Adrenal gland (tissue), 12 donors: ENCODE results near the gene MAST4. TPM values are rescaled to one million over a fixed set of nuclear protein-coding genes. Genes with fewer than 3 reads are reported as not detected.

Experiments
- DNase-seq, 7 donors: peaks; one replicate each; pipeline ENCODE4 v3.0.0-alpha.2; 2019 to 2020
- H3K27ac ChIP-seq, 5 donors: fragments of 200-600 bp; sonication (generic) in 4 of 5; 1 replicate in 3 of 5; 2 replicates in 2 of 5; pipeline versions ENCODE4 v1.5.1 to v1.8.0; 2016 to 2020; ENCODE audit warnings: mild to moderate bottlenecking in 1 of 5
- H3K27me3 ChIP-seq: fragments of 200-600 bp; 2 replicates; pipeline ENCODE4 v1.8.0; 2021
- H3K36me3 ChIP-seq, 2 donors: fragments of 200-600 bp; replicated peaks in 1 of 2; 1 replicate in 1 of 2; 2 replicates in 1 of 2; pipeline versions ENCODE4 v1.5.1 to v1.8.0; 2018 to 2022
- H3K4me1 ChIP-seq, 2 donors: fragments of 200-600 bp; replicated peaks in 1 of 2; 1 replicate in 1 of 2; 2 replicates in 1 of 2; pipeline versions ENCODE4 v1.5.1 to v1.8.0; 2018 to 2021
- H3K4me3 ChIP-seq, 4 donors: fragments of 200-600 bp; sonication (generic) in 3 of 4; one replicate each; pipeline ENCODE4 v1.5.1; 2016 to 2018
- H3K9me3 ChIP-seq, 3 donors: fragments of 200-600 bp; sonication (generic) in 1 of 3; replicated peaks in 1 of 3; 1 replicate in 2 of 3; 2 replicates in 1 of 3; pipeline versions ENCODE4 v1.5.1 to v1.8.0; 2016 to 2021
- POLR2A ChIP-seq, 2 donors: fragments of 450-650 bp; IDR thresholded peaks; one replicate each; pipeline ENCODE4 v1.6.1; 2017; ENCODE audit warnings: antibody characterized with exemption in 2 of 2, mild to moderate bottlenecking in 2 of 2, moderate library complexity in 1 of 2
- WGBS, 4 donors: extraction: QIAGEN DNeasy Blood & Tissue Kit in 2 of 4; methylation state at CpG; one replicate each; pipeline versions ENCODE4 v1.1.5 to v1.1.7; 2013 to 2017; 5-methylcytosine and 5-hydroxymethylcytosine counted together
- intact Hi-C, 2 donors: fragments of 100-400 bp; cut with DNase I; formaldehyde crosslinking; loops; one replicate each; pipeline versions ENCODE4 v1.14.1 to v1.15.0; 2022 to 2023
- polyA plus RNA-seq, 3 donors: library from polyadenylated mRNA; stranded (reverse); fragments of 200-250 nt in 2 of 3; fragments of 350-450 nt in 1 of 3; fragmentation: Illumina TruSeq in 1 of 3; extraction: RNeasy Lipid Tissue Mini Kit (QIAGEN cat#74804) in 1 of 3; gene quantifications; one replicate each; pipeline ENCODE4 v1.2.3, GENCODE V29; 2013 to 2014
- total RNA-seq, 9 donors: library from RNA; depleted of rRNA in 4 of 9; stranded (reverse); fragments of >200 nt in 4 of 9; fragments of 120-200 nt in 1 of 9; fragmentation: NEBNext Ultra II Directional in 1 of 9; extraction: Animal tissue kit (Norgen Biotek cat#: 25700) in 1 of 9; gene quantifications; one replicate each; pipeline versions ENCODE4 v1.1.0 to v1.2.4, GENCODE V29; 2013 to 2023
- TF ChIP-seq, protein P1 (sequence below), 6 experiments: fragments of 450-650 bp in 4 of 6; fragments of 200-600 bp in 2 of 6; sonication (generic) in 1 of 6; IDR thresholded peaks; 1 replicate in 5 of 6; 2 replicates in 1 of 6; pipeline versions ENCODE4 v1.5.1 to v1.8.0; 2016 to 2021; ENCODE audit warnings: antibody characterized with exemption in 6 of 6, mild to moderate bottlenecking in 2 of 6, moderate library complexity in 1 of 6
- donor health status: healthy with polysubstance abuse.
- donor health status: Bipolar disorder and iron deficiency.
- donor health status: DM: yes; HTN: yes; CAD: no.
- donor health status: DM: no; HTN: no; CAD: no.
- donor health status: DM: no; HTN: no; CAD: no.
- donor health status: DM: yes; HTN: yes; CAD: no.

The MAST4 gene
- total and polyA plus RNA-seq, 12 donors = 12.3 to 95.0 (median 42.8) TPM

DNA sequence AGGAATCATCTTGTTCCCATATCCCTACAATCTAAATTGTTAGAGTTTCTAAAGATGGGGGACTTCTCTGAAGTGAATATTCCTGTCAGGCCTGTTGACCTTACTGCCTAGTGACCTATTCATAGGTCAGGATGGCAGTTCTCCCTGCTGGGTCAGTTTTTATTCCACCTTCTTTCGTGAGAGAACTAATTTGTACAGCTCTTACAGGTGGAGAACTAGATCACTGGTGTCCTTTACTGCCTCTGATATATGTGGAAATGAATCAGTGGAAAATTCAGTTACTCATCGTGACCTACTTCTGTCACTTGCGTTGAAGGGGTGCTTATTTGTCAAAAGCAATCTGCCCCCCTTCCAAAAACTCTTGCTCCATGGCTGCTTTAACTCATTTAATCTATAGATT lies 435.5 kb downstream of the MAST4 start:
- DNase-seq = no peak
- Histone ChIP-seq H3K27me3 (no peaks in the 10 kb centered on the region), H3K27ac (peak overlapping the region in 4 of 5 donors; percentile 23 to 68 (median 55)), H3K36me3 (no peaks in the 10 kb centered on the region), H3K9me3 (no peaks in the 10 kb centered on the region), H3K4me1 (peaks cover 38 to 43% of the 10 kb centered on the region in 2 donors), H3K4me3 (no peak overlapping the region)
- WGBS, 4 donors = 20 to 35% (median 27%) methylated on average over 3 of the region's 3 CpGs
- intact Hi-C loops = no loop called here
- TF ChIP-seq, protein P1, sequence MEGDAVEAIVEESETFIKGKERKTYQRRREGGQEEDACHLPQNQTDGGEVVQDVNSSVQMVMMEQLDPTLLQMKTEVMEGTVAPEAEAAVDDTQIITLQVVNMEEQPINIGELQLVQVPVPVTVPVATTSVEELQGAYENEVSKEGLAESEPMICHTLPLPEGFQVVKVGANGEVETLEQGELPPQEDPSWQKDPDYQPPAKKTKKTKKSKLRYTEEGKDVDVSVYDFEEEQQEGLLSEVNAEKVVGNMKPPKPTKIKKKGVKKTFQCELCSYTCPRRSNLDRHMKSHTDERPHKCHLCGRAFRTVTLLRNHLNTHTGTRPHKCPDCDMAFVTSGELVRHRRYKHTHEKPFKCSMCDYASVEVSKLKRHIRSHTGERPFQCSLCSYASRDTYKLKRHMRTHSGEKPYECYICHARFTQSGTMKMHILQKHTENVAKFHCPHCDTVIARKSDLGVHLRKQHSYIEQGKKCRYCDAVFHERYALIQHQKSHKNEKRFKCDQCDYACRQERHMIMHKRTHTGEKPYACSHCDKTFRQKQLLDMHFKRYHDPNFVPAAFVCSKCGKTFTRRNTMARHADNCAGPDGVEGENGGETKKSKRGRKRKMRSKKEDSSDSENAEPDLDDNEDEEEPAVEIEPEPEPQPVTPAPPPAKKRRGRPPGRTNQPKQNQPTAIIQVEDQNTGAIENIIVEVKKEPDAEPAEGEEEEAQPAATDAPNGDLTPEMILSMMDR (IDR thresholded peaks at IDR 0.05) = no peak
- TF ChIP-seq POLR2A (IDR thresholded peaks at IDR 0.05) = no peak

- Histone ChIP-seq H3K9me3 (no peaks in the 10 kb centered on the region), H3K4me1 (peaks cover 38 to 52% of the 10 kb centered on the region in 2 donors), H3K36me3 (no peaks in the 10 kb centered on the region), H3K4me3 (no peak overlapping the region), H3K27ac (no peak overlapping the region), H3K27me3 (no peaks in the 10 kb centered on the region)
- WGBS, 4 donors = 68 to 76% (median 72%) methylated on average over 2 of the region's 2 CpGs
- DNase-seq = no peak
- intact Hi-C loops = no loop called here
- no peak for TF ChIP-seq POLR2A (IDR thresholded peaks at IDR 0.05)
Observed at GRCh38 chr5:67032921-67033664, 436.9 kb downstream of the MAST4 start.

DNA sequence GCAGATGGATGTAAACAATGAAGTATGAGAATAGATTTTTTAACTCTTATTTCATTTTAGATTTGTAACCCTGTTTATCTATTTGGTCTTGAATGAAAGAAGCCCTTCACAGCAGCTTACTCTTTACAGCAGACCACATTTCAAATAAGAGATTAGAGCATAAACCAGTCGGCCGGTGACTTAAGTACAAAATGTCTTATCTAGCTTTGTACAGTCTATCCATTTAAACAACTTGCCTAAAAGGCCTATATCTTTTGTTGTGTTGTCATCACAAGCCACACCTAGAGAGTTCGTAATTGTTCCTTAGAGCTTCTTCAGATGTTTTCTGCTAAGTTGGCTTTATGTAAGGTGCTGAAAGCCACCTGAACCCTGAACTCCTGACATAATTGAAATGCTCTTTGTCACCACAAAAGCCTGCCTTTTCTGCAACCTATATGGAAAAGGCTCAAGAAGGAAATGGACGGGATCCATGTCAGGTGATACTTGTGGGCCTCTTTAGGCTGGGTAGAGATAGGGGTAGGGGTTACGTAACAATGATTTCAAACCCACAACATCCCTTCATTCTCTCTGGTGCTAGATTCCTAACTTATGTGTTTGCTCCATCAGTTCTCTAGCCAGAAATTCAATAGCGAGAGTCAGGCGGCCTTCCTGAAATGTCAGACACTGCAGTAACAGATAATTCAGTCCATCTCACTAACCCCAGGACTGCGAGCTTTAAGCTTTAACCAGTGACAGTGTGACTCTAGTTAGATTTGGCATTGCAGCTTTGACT lies 437.9 kb downstream of the MAST4 start:
- Histone ChIP-seq H3K27me3 (no peaks in the 10 kb centered on the region), H3K27ac (no peak overlapping the region), H3K9me3 (no peaks in the 10 kb centered on the region), H3K4me1 (peaks cover 39 to 56% of the 10 kb centered on the region in 2 donors), H3K4me3 (no peak overlapping the region), H3K36me3 (no peaks in the 10 kb centered on the region)
- intact Hi-C loops = no loop called here
- TF ChIP-seq POLR2A (IDR thresholded peaks at IDR 0.05) = no peak
- TF ChIP-seq, protein P1 (IDR thresholded peaks at IDR 0.05) = no peak
- WGBS, 4 donors = 76 to 91% (median 78%) methylated on average over 8 of the region's 8 CpGs
- DNase-seq = no peak

- WGBS, 4 donors = 87 to 94% (median 89%) methylated on average over 3 to 4 of the region's 4 CpGs
- no peaks in the 10 kb centered on the region for H3K36me3 ChIP-seq
- H3K4me1 ChIP-seq = peaks cover 38 to 57% of the 10 kb centered on the region in 2 donors
- H3K27ac ChIP-seq = no peak overlapping the region
- intact Hi-C loops = no loop called here
- H3K9me3 ChIP-seq = no peaks in the 10 kb centered on the region
- H3K4me3 ChIP-seq = no peak overlapping the region
- DNase-seq = no peak
- no peaks in the 10 kb centered on the region for H3K27me3 ChIP-seq
- no peak for TF ChIP-seq POLR2A (IDR thresholded peaks at IDR 0.05)
- TF ChIP-seq, protein P1 (IDR thresholded peaks at IDR 0.05) = no peak
Observed at GRCh38 chr5:67035098-67035740, 439.0 kb downstream of the MAST4 start.
